Body of pancreas (tissue), 4 donors: ENCODE measurements around the gene AKAP13.

Experiments
- POLR2A ChIP-seq, 3 donors: fragments of 450-650 bp; IDR thresholded peaks; one replicate each; pipeline ENCODE4 v1.6.1; 2016; ENCODE audit warnings: antibody characterized with exemption in 3 of 3, mild to moderate bottlenecking in 2 of 3
- TF ChIP-seq, protein P1 (sequence below), 7 experiments: fragments of 450-650 bp in 4 of 7; fragments of 200-600 bp in 3 of 7; sonication (generic) in 3 of 7; IDR thresholded peaks; one replicate each; pipeline ENCODE4 v1.5.1; 2016 to 2019; ENCODE audit warnings: antibody characterized with exemption in 7 of 7

DNA sequence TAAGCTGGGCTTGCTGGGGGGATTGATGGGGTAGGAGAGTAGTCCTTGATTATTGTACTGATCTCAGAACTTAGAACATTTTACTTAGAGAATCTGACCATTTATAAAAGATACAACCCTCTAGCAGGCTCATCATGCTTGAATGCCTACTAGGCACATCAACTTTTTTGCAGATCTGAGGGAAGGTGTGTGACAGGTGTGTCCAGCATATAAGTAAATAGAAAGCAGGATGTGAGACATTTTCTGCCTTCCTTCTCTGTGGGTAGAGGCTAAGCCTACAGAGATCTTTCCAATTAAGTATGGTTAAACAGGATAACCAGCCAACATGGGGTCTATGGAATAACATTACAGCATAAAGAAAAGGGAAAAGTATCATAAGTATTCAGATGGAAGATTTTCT, 159.1 kb downstream of the AKAP13 start:
- TF ChIP-seq, protein P1, sequence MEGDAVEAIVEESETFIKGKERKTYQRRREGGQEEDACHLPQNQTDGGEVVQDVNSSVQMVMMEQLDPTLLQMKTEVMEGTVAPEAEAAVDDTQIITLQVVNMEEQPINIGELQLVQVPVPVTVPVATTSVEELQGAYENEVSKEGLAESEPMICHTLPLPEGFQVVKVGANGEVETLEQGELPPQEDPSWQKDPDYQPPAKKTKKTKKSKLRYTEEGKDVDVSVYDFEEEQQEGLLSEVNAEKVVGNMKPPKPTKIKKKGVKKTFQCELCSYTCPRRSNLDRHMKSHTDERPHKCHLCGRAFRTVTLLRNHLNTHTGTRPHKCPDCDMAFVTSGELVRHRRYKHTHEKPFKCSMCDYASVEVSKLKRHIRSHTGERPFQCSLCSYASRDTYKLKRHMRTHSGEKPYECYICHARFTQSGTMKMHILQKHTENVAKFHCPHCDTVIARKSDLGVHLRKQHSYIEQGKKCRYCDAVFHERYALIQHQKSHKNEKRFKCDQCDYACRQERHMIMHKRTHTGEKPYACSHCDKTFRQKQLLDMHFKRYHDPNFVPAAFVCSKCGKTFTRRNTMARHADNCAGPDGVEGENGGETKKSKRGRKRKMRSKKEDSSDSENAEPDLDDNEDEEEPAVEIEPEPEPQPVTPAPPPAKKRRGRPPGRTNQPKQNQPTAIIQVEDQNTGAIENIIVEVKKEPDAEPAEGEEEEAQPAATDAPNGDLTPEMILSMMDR (IDR thresholded peaks at IDR 0.05): no peak
- no peak for TF ChIP-seq POLR2A (IDR thresholded peaks at IDR 0.05)
